HCT116 (cell line): ENCODE data around the gene PRKAG2. TPM values are rescaled to one million over a fixed set of nuclear protein-coding genes. Genes with fewer than 3 reads are reported as not detected.

Source experiments
- ATAC-seq: fragments of 200-7000 bp; cut with Tn5 transposase; 2 replicates; pipeline ENCODE4 v1.9.1; 2020; ENCODE audit warnings: mild to moderate bottlenecking, moderate library complexity
- BruUV-seq: library from RNA; stranded (reverse); fragments of 400-500 nt; replicated peaks from 2 replicates; lab custom pipeline; 2021; lab: Mats Ljungman, UMichigan
- CTCF ChIA-PET: fragments of 300-600 bp; sonication (Branson Sonifier 250); formaldehyde crosslinking; loops from one replicate; lab custom pipeline; 2021; ENCODE audit warnings: antibody characterized with exemption; lab: Charles Lee
- POLR2A ChIA-PET: fragments of 300-600, 350-600 bp; sonication (Branson Sonifier 250); formaldehyde crosslinking; loops from one replicate; lab custom pipeline; 2021; ENCODE audit warnings: antibody characterized with exemption; lab: Charles Lee
- RAD21 ChIA-PET, 2 experiments: fragments of 300-600 bp; sonication (Branson Sonifier 250); formaldehyde crosslinking; loops; one replicate each; lab custom pipeline; 2023; ENCODE audit warnings: low total read pairs in 2 of 2; ENCODE audit not compliant: uncharacterized antibody in 2 of 2, unreplicated experiment in 2 of 2, low non-redundant PET in 1 of 2; lab: Charles Lee
- DNase-seq: peaks from one replicate; pipeline ENCODE4 v3.0.0-alpha.2; 2010; ENCODE audit warnings: low read depth, low spot score
- H2AFZ ChIP-seq: fragments of 200-600 bp; shearing (Covaris generic), sonication (generic); 2 replicates; pipeline ENCODE4 v1.6.1; 2017; ENCODE audit warnings: low read depth, mixed run types, mixed read lengths, antibody characterized with exemption, low read length; ENCODE audit not compliant: poor library complexity, severe bottlenecking
- H3K27ac ChIP-seq: 2 replicates; pipeline ENCODE4 v1.5.1; 2012; ENCODE audit warnings: low read depth, low read length
- H3K27me3 ChIP-seq: fragments of 200-600 bp; sonication (generic); 2 replicates; pipeline ENCODE4 v1.6.1; 2016; ENCODE audit warnings: mixed run types, low read length, mixed read lengths; ENCODE audit not compliant: insufficient read depth
- H3K36me3 ChIP-seq, 2 experiments: fragments of 200-500 bp in 1 of 2; fragments of 200-600 bp in 1 of 2; sonication (Bioruptor generic) in 1 of 2; sonication (generic) in 1 of 2; 2 replicates each; pipeline versions ENCODE4 v1.5.1 to v1.6.1; 2014 to 2016; ENCODE audit warnings: low read length in 2 of 2, inconsistent platforms in 1 of 2, mixed read lengths in 1 of 2, mixed run types in 1 of 2; ENCODE audit not compliant: insufficient read depth in 2 of 2, control insufficient read depth in 1 of 2
- H3K4me1 ChIP-seq, 2 experiments: fragments of 200-600 bp in 1 of 2; sonication (generic) in 1 of 2; 2 replicates each; pipeline versions ENCODE4 v1.5.1 to v1.6.1; 2012 to 2017; ENCODE audit warnings: low read length in 2 of 2, inconsistent platforms in 1 of 2, mild to moderate bottlenecking in 1 of 2, mixed read lengths in 1 of 2, mixed run types in 1 of 2, moderate library complexity in 1 of 2; ENCODE audit not compliant: insufficient read depth in 2 of 2, control insufficient read depth in 1 of 2
- H3K4me2 ChIP-seq: fragments of 200-600 bp; sonication (generic); 2 replicates; pipeline ENCODE4 v1.6.1; 2017; ENCODE audit warnings: mixed run types, low read length, mixed read lengths
- H3K4me3 ChIP-seq, 2 experiments: fragments of 200-600 bp in 1 of 2; sonication (generic) in 1 of 2; replicated peaks in 1 of 2; 2 replicates each; pipeline ENCODE4 v1.5.1; 2011 to 2016; ENCODE audit warnings: low read length in 2 of 2, control low read depth in 1 of 2, low read depth in 1 of 2, mild to moderate bottlenecking in 1 of 2, mixed read lengths in 1 of 2, mixed run types in 1 of 2
- H3K79me2 ChIP-seq: fragments of 200-600 bp; sonication (generic); 2 replicates; pipeline ENCODE4 v1.6.1; 2017; ENCODE audit warnings: mild to moderate bottlenecking, mixed run types, low read length, moderate library complexity, mixed read lengths; ENCODE audit not compliant: insufficient read depth
- H3K9ac ChIP-seq: fragments of 200-600 bp; sonication (generic); 2 replicates; pipeline ENCODE4 v1.6.1; 2016; ENCODE audit warnings: low read length, mixed read lengths
- H3K9me2 ChIP-seq: fragments of 200-600 bp; sonication (generic), shearing (Covaris generic); 2 replicates; pipeline ENCODE4 v1.6.1; 2017; ENCODE audit warnings: mixed run types, mild to moderate bottlenecking, moderate library complexity; ENCODE audit not compliant: insufficient read depth
- H3K9me3 ChIP-seq, 2 experiments: fragments of 200-500 bp in 1 of 2; fragments of 200-600 bp in 1 of 2; sonication (Bioruptor generic) in 1 of 2; sonication (generic) in 1 of 2; 2 replicates each; pipeline ENCODE4 v1.6.1; 2014 to 2017; ENCODE audit warnings: low read length in 2 of 2, mixed read lengths in 2 of 2, inconsistent platforms in 1 of 2, low read depth in 1 of 2, mild to moderate bottlenecking in 1 of 2, mixed run types in 1 of 2, moderate library complexity in 1 of 2; ENCODE audit not compliant: control insufficient read depth in 1 of 2, insufficient read depth in 1 of 2
- H4K20me1 ChIP-seq: fragments of 200-600 bp; sonication (generic), shearing (Covaris generic); 2 replicates; pipeline ENCODE4 v1.6.1; 2017; ENCODE audit warnings: mixed run types, mild to moderate bottlenecking, moderate library complexity; ENCODE audit not compliant: insufficient read depth
- ATF3 ChIP-seq: IDR thresholded peaks from 2 replicates; pipeline ENCODE4 v1.6.1; 2012
- CBX3 ChIP-seq: IDR thresholded peaks from 2 replicates; pipeline ENCODE4 v1.6.1; 2012; ENCODE audit warnings: low read depth
- CTCF ChIP-seq, 3 experiments: fragments of 200-600 bp in 1 of 3; sonication (generic) in 1 of 3; IDR thresholded peaks in 2 of 3; conservative IDR thresholded peaks in 1 of 3; 2 replicates each; pipeline ENCODE4 v1.5.1; 2012 to 2017; ENCODE audit warnings: low read depth in 2 of 3, low read length in 2 of 3, antibody characterized with exemption in 1 of 3, borderline replicate concordance in 1 of 3, control low read depth in 1 of 3, mild to moderate bottlenecking in 1 of 3, mixed read lengths in 1 of 3, mixed run types in 1 of 3, moderate library complexity in 1 of 3; ENCODE audit not compliant: insufficient read depth in 1 of 3
- ELF1 ChIP-seq: IDR thresholded peaks from 2 replicates; pipeline ENCODE4 v1.6.1; 2012; ENCODE audit warnings: low read depth, borderline replicate concordance
- EZH2phosphoT487 ChIP-seq: fragments of 200-600 bp; IDR thresholded peaks from 2 replicates; pipeline ENCODE4 v1.6.1; 2018; ENCODE audit warnings: antibody characterized with exemption, borderline replicate concordance
- FOSL1 ChIP-seq: IDR thresholded peaks from 2 replicates; pipeline ENCODE4 v1.6.1; 2012; ENCODE audit warnings: low read depth
- JUND ChIP-seq: IDR thresholded peaks from 2 replicates; pipeline ENCODE4 v1.6.1; 2012
- MAX ChIP-seq: IDR thresholded peaks from 2 replicates; pipeline ENCODE4 v1.6.1; 2012
- POLR2A ChIP-seq: IDR thresholded peaks from 2 replicates; pipeline ENCODE4 v1.7.0; 2011; ENCODE audit warnings: borderline replicate concordance; ENCODE audit not compliant: insufficient read depth, insufficient read length; ENCODE audit errors: extremely low read depth
- RAD21 ChIP-seq: IDR thresholded peaks from 2 replicates; pipeline ENCODE4 v1.6.1; 2012; ENCODE audit warnings: low read depth, mild to moderate bottlenecking
- REST ChIP-seq: IDR thresholded peaks from 2 replicates; pipeline ENCODE4 v1.6.1; 2012; ENCODE audit warnings: low read depth
- YY1 ChIP-seq: IDR thresholded peaks from 2 replicates; pipeline ENCODE4 v1.6.1; 2011; ENCODE audit warnings: low read length, low read depth, moderate library complexity, mild to moderate bottlenecking; ENCODE audit not compliant: insufficient replicate concordance; ENCODE audit errors: extremely low read depth
- ZBTB33 ChIP-seq: IDR thresholded peaks from 2 replicates; pipeline ENCODE4 v1.6.1; 2011; ENCODE audit warnings: mild to moderate bottlenecking, low read length, moderate library complexity; ENCODE audit not compliant: insufficient replicate concordance; ENCODE audit errors: extremely low read depth
- intact Hi-C: fragments of 100-400 bp; cut with micrococcal nuclease; formaldehyde crosslinking; loops from 2 replicates; pipeline ENCODE4 v1.10.0; 2022
- total RNA-seq: library from RNA; stranded (reverse); gene quantifications from one replicate; pipeline ENCODE4 v1.2.1, GENCODE V29; 2021; ENCODE audit not compliant: unreplicated experiment

The PRKAG2 gene
- total RNA-seq, 1 experiment from 2014 or later, result 23.6 TPM

- no peak for TF ChIP-seq CTCF (IDR thresholded peaks at IDR 0.05 in 2 of 3, conservative IDR thresholded peaks at IDR 0.05 in 1 of 3; ENCODE audit: borderline replicate concordance in 1 of 3, insufficient read depth in 1 of 3, low read depth in 2 of 3, low read length in 2 of 3)
These were observed 56.3 kb downstream of the PRKAG2 start (continued) for GRCh38 chr7:151820491-151821105.

- ATAC-seq, result no peak
- H3K9me2 ChIP-seq, result no peaks in the 10 kb centered on the region
- TF ChIP-seq YY1 (no peak), EZH2phosphoT487 (no peak), MAX (no peak), RAD21 (no peak), ELF1 (no peak), ZBTB33 (no peak), CBX3 (no peak), CTCF (IDR thresholded peaks at IDR 0.05 in 2 of 3, conservative IDR thresholded peaks at IDR 0.05 in 1 of 3; ENCODE audit: borderline replicate concordance in 1 of 3, insufficient read depth in 1 of 3, low read depth in 2 of 3, low read length in 2 of 3) (no peak), FOSL1 (no peak), REST (no peak), ATF3 (no peak), POLR2A (no peak), JUND (no peak)
These were observed 57.0 kb downstream of the PRKAG2 start for GRCh38 chr7:151819866-151820265.

More at GRCh38 chr7:151819866-151820265, 57.0 kb downstream of the PRKAG2 start:
- Histone ChIP-seq H3K27ac (no peak overlapping the region), H3K9me3 (no peaks in the 10 kb centered on the region), H4K20me1 (no peaks in the 10 kb centered on the region), H3K27me3 (no peaks in the 10 kb centered on the region), H3K9ac (no peak overlapping the region), H3K4me3 (no peak overlapping the region), H3K4me2 (no peak overlapping the region), H3K36me3 (no peaks in the 10 kb centered on the region), H3K4me1 (no peaks in the 10 kb centered on the region), H2AFZ (no peak overlapping the region), H3K79me2 (no peaks in the 10 kb centered on the region)
- no TSS peak for BruUV-seq
- CTCF ChIA-PET, result no interaction called here
- intact Hi-C loops, result no loop called here
- POLR2A ChIA-PET, result no interaction called here
- RAD21 ChIA-PET, result no interaction called here
- no peak for DNase-seq
